Astrocyte (in vitro differentiated cells and primary cell): Measurements from ENCODE around the gene SMOC2. TPM values are rescaled to one million over a fixed set of nuclear protein-coding genes. Genes with fewer than 3 reads are reported as not detected.
A peak's percentile ranks its signal among the peaks of the same experiment; 100 is the strongest.

Experiments
- DNase-seq: peaks from one replicate; pipeline ENCODE4 v3.0.0-alpha.2; 2010; ENCODE audit warnings: low read depth
- FAIRE-seq: peaks from 2 replicates; lab custom pipeline; 2011; peaks lifted over from hg19 to GRCh38; lab: Jason Lieb, UNC
- H2AFZ ChIP-seq: 2 replicates; pipeline ENCODE4 v1.6.0; 2012; ENCODE audit warnings: low read depth, low read length, inconsistent platforms
- H3K27ac ChIP-seq: 2 replicates; pipeline ENCODE4 v1.5.1; 2011; ENCODE audit warnings: low read depth, low read length, inconsistent platforms
- H3K27me3 ChIP-seq: 2 replicates; pipeline ENCODE4 v1.6.0; 2011; ENCODE audit warnings: low read length, inconsistent platforms; ENCODE audit not compliant: insufficient read depth
- H3K36me3 ChIP-seq: 2 replicates; pipeline ENCODE4 v1.5.1; 2011; ENCODE audit warnings: low read length, inconsistent platforms; ENCODE audit not compliant: insufficient read depth
- H3K4me1 ChIP-seq: 2 replicates; pipeline ENCODE4 v1.5.1; 2011; ENCODE audit warnings: low read length, inconsistent platforms; ENCODE audit not compliant: insufficient read depth
- H3K4me2 ChIP-seq: 2 replicates; pipeline ENCODE4 v1.6.0; 2012; ENCODE audit warnings: low read length, inconsistent platforms
- H3K4me3 ChIP-seq: 2 replicates; pipeline ENCODE4 v1.5.1; 2011; ENCODE audit warnings: low read depth, mild to moderate bottlenecking, low read length, inconsistent platforms; ENCODE audit not compliant: insufficient read depth
- H3K79me2 ChIP-seq: 2 replicates; pipeline ENCODE4 v1.6.0; 2012; ENCODE audit warnings: mild to moderate bottlenecking, low read length, inconsistent platforms; ENCODE audit not compliant: insufficient read depth
- H3K9ac ChIP-seq: 2 replicates; pipeline ENCODE4 v1.6.0; 2012; ENCODE audit warnings: mild to moderate bottlenecking, low read length, inconsistent platforms
- H3K9me3 ChIP-seq: 2 replicates; pipeline ENCODE4 v1.5.1; 2012; ENCODE audit warnings: low read depth, mild to moderate bottlenecking, low read length, inconsistent platforms; ENCODE audit not compliant: insufficient read depth
- H4K20me1 ChIP-seq: 2 replicates; pipeline ENCODE4 v1.6.0; 2012; ENCODE audit warnings: low read length, inconsistent platforms; ENCODE audit not compliant: insufficient read depth
- H3K27ac Mint-ChIP-seq: one replicate; pipeline ENCODE4 v1.8.0; 2021; ENCODE audit warnings: mild to moderate bottlenecking, mixed read lengths; ENCODE audit not compliant: unreplicated experiment
- H3K27me3 Mint-ChIP-seq: one replicate; pipeline ENCODE4 v1.8.0; 2021; ENCODE audit warnings: low read depth, mixed read lengths; ENCODE audit not compliant: unreplicated experiment
- H3K36me3 Mint-ChIP-seq: one replicate; pipeline ENCODE4 v1.8.0; 2021; ENCODE audit warnings: low read depth, mixed read lengths; ENCODE audit not compliant: unreplicated experiment
- H3K4me1 Mint-ChIP-seq: one replicate; pipeline ENCODE4 v1.8.0; 2021; ENCODE audit warnings: low read depth, mixed read lengths; ENCODE audit not compliant: unreplicated experiment
- H3K4me3 Mint-ChIP-seq: one replicate; pipeline ENCODE4 v1.8.0; 2021; ENCODE audit warnings: mild to moderate bottlenecking, moderate library complexity, mixed read lengths; ENCODE audit not compliant: unreplicated experiment
- H3K9me3 Mint-ChIP-seq: one replicate; pipeline ENCODE4 v1.8.0; 2021; ENCODE audit warnings: mild to moderate bottlenecking, mixed read lengths; ENCODE audit not compliant: unreplicated experiment
- EZH2 ChIP-seq: IDR thresholded peaks from 2 replicates; pipeline ENCODE4 v1.6.1; 2012; ENCODE audit warnings: mild to moderate bottlenecking, low read length, inconsistent platforms; ENCODE audit not compliant: insufficient read depth
- total RNA-seq: library from RNA; stranded (reverse); gene quantifications from 2 replicates; pipeline ENCODE4 v1.2.1, GENCODE V29; 2021
- TF ChIP-seq, protein P1 (sequence below): IDR thresholded peaks from 2 replicates; pipeline ENCODE4 v1.5.1; 2011; ENCODE audit warnings: low read depth, mild to moderate bottlenecking, inconsistent platforms, low read length, moderate library complexity; ENCODE audit not compliant: insufficient read depth

SMOC2 gene
- total RNA-seq, 1 donor from 2014 or later, result 0.93 TPM

DNA sequence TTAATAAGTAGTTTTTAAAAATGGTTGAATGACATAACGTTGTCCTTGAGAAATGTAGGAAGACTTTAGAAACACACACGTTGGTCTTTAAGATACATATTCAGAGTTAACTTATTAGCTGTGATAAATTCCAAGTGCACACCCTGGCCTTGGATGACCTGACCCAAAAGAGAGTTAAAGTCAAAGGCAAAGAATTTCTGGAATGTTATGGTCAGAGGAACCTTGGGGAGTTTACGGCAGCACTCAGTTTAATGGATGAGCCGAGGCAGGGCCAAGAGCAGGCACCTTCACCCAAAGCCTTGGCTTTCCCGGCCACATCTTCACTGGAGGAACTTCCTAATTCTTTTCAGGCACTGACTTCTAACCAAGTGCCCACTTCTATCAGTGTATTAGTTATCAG is 200.5 kb downstream of the SMOC2 start:
- no peak overlapping the region for H3K9ac ChIP-seq
- Mint-ChIP-seq H3K4me3 (no peak overlapping the region), H3K27ac (peak overlapping the region; percentile 15)

DNA sequence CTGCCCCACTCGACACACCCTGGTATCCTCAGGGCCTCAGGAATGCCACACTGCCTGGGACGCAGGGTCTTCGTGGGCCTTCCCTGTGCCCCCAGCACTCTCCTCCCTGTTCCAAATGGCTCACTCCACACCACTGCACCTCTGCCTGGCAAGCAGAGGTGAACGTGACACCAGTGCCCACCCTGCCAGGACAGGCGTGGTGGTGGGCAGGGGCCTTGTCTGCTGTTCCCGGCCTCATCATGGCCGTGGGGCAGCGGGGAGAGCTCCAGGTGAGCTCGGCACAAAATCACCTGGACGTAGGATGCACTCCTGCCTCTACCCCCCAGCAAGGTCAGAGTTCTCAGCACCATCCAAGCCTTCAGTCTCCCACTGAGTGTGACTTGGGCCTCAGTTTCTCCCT is 202.4 kb downstream of the SMOC2 start:
- H3K4me3 ChIP-seq, result no peak overlapping the region
- no peaks in the 10 kb centered on the region for H4K20me1 ChIP-seq
- H3K9me3 ChIP-seq, result peaks cover 4% of the 10 kb centered on the region
- no peak overlapping the region for H3K4me2 ChIP-seq
- H3K36me3 ChIP-seq, result no peaks in the 10 kb centered on the region
- Mint-ChIP-seq H3K36me3 (no peaks in the 10 kb centered on the region), H3K9me3 (no peaks in the 10 kb centered on the region), H3K4me3 (no peak overlapping the region), H3K27ac (no peak overlapping the region), H3K27me3 (peaks cover 23% of the 10 kb centered on the region), H3K4me1 (peaks cover 13% of the 10 kb centered on the region)
- no peak overlapping the region for H3K9ac ChIP-seq
- H3K79me2 ChIP-seq, result no peaks in the 10 kb centered on the region
- no peaks in the 10 kb centered on the region for H3K27me3 ChIP-seq
- H2AFZ ChIP-seq, result no peak overlapping the region
- no peak for FAIRE-seq
- no peaks in the 10 kb centered on the region for H3K4me1 ChIP-seq
- H3K27ac ChIP-seq, result no peak overlapping the region
- no peak for DNase-seq
- TF ChIP-seq, protein P1, sequence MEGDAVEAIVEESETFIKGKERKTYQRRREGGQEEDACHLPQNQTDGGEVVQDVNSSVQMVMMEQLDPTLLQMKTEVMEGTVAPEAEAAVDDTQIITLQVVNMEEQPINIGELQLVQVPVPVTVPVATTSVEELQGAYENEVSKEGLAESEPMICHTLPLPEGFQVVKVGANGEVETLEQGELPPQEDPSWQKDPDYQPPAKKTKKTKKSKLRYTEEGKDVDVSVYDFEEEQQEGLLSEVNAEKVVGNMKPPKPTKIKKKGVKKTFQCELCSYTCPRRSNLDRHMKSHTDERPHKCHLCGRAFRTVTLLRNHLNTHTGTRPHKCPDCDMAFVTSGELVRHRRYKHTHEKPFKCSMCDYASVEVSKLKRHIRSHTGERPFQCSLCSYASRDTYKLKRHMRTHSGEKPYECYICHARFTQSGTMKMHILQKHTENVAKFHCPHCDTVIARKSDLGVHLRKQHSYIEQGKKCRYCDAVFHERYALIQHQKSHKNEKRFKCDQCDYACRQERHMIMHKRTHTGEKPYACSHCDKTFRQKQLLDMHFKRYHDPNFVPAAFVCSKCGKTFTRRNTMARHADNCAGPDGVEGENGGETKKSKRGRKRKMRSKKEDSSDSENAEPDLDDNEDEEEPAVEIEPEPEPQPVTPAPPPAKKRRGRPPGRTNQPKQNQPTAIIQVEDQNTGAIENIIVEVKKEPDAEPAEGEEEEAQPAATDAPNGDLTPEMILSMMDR, result no peak
- TF ChIP-seq EZH2, result no peak

More for the DNA sequence above, 200.5 kb downstream of the SMOC2 start:
- Mint-ChIP-seq H3K27me3 (peaks cover 8% of the 10 kb centered on the region), H3K9me3 (no peaks in the 10 kb centered on the region), H3K4me1 (peaks cover 13% of the 10 kb centered on the region), H3K36me3 (no peaks in the 10 kb centered on the region)
- FAIRE-seq, result no peak
- no peak for TF ChIP-seq EZH2
- TF ChIP-seq, protein P1, result no peak
- no peaks in the 10 kb centered on the region for H4K20me1 ChIP-seq
- no peak overlapping the region for H2AFZ ChIP-seq
- no peak overlapping the region for H3K4me3 ChIP-seq
- no peak overlapping the region for H3K4me2 ChIP-seq
- H3K27ac ChIP-seq, result no peak overlapping the region
- H3K4me1 ChIP-seq, result no peaks in the 10 kb centered on the region
- peaks cover 4% of the 10 kb centered on the region for H3K9me3 ChIP-seq
- DNase-seq, result no peak
- H3K27me3 ChIP-seq, result no peaks in the 10 kb centered on the region
- H3K36me3 ChIP-seq, result no peaks in the 10 kb centered on the region
- no peaks in the 10 kb centered on the region for H3K79me2 ChIP-seq

GRCh38 chr6:168645326-168645725 is 204.3 kb downstream of the SMOC2 start:
- peaks cover 40% of the 10 kb centered on the region for H3K27me3 Mint-ChIP-seq
- no peaks in the 10 kb centered on the region for H3K36me3 ChIP-seq

More at GRCh38 chr6:168645326-168645725, 204.3 kb downstream of the SMOC2 start:
- Histone ChIP-seq H2AFZ (no peak overlapping the region), H3K27me3 (no peaks in the 10 kb centered on the region), H3K27ac (no peak overlapping the region), H3K79me2 (no peaks in the 10 kb centered on the region), H3K4me3 (no peak overlapping the region), H4K20me1 (no peaks in the 10 kb centered on the region), H3K4me1 (no peaks in the 10 kb centered on the region), H3K4me2 (no peak overlapping the region), H3K9me3 (no peaks in the 10 kb centered on the region), H3K9ac (no peak overlapping the region)
- TF ChIP-seq, protein P1, result no peak
- no peak for TF ChIP-seq EZH2
- no peaks in the 10 kb centered on the region for H3K9me3 Mint-ChIP-seq
- H3K36me3 Mint-ChIP-seq, result no peaks in the 10 kb centered on the region
- peaks cover 13% of the 10 kb centered on the region for H3K4me1 Mint-ChIP-seq
- FAIRE-seq, result no peak
- H3K27ac Mint-ChIP-seq, result no peak overlapping the region
- no peak for DNase-seq
- H3K4me3 Mint-ChIP-seq, result no peak overlapping the region
